ENCODE results near the gene ARHGEF28. TPM values are rescaled to one million over a fixed set of nuclear protein-coding genes. Genes with fewer than 3 reads are reported as not detected.

Gene ARHGEF28
- total and polyA plus RNA-seq, 2 donors (not counting 1 experiment from before 2014, with no cell fraction given), result not detected

DNA sequence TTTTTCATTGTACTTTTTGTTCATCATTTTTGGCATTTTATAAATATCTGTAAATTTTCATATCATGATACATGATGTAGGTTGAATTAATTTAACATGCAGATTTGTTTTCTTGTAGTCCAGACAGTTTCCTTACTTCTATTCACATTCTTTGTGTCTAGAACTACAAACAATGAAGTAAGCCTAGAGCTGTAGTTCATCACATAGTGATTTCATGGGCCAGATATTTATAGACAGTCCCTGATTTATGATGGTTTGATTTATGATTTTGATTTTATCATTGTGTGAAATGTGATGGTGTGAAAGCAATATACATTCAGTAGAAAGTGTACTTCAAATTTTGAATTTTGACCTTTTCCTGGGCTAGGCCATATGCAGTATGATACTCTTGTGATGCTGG, 139.0 kb downstream of the ARHGEF28 start:
- H3K4me1 ChIP-seq (ENCODE audit: control insufficient read depth in 2 of 2, insufficient read depth in 2 of 2, low read length in 2 of 2), result no peaks in the 10 kb centered on the region
- Mint-ChIP-seq H3K9me3 (ENCODE audit: insufficient read depth) (peaks cover 3% of the 10 kb centered on the region), H3K4me1 (no peaks in the 10 kb centered on the region), H3K27ac (no peak overlapping the region), H3K27me3 (no peaks in the 10 kb centered on the region), H3K4me3 (no peak overlapping the region)
- no peaks in the 10 kb centered on the region for H3K27me3 ChIP-seq (replicated peaks in 1 of 4; ENCODE audit: control extremely low read depth in 1 of 4, control insufficient read depth in 3 of 4, insufficient read depth in 4 of 4, low read length in 3 of 4)
- no peaks in the 10 kb centered on the region for H3K36me3 ChIP-seq (replicated peaks in 1 of 2; ENCODE audit: control extremely low read depth in 1 of 2, control insufficient read depth in 1 of 2, extremely low read depth in 1 of 2, insufficient read depth in 2 of 2, low read length in 1 of 2)
- ATAC-seq (ENCODE audit: low read depth) (no peak), DNase-seq (no peak)
- no peak overlapping the region for H3K4me2 ChIP-seq (replicated peaks; ENCODE audit: low read depth, low read length, poor library complexity, severe bottlenecking)
- ChIA-PET CTCF (no interaction called here), POLR2A (no interaction called here)
- no peak overlapping the region for H3K9ac ChIP-seq (ENCODE audit: low read length)
- no peaks in the 10 kb centered on the region for H3K79me2 ChIP-seq (ENCODE audit: control insufficient read depth, insufficient read depth, low read length)
- H3K4me3 ChIP-seq (ENCODE audit: control extremely low read depth in 1 of 5, extremely low read depth in 1 of 5, insufficient read depth in 1 of 5, low read depth in 2 of 5, low read length in 4 of 5), result no peak overlapping the region
- no peak overlapping the region for H2AFZ ChIP-seq (ENCODE audit: insufficient read depth, low read depth, low read length, poor library complexity, severe bottlenecking)
- TF ChIP-seq EZH2 (IDR thresholded peaks at IDR 0.05; ENCODE audit: borderline replicate concordance, insufficient read depth, low read depth, low read length, poor library complexity, severe bottlenecking), result no peak
- TF ChIP-seq CTCF (IDR thresholded peaks at IDR 0.05), result no peak
- intact Hi-C loops (cut with micrococcal nuclease), result no loop called here
- H3K9me3 ChIP-seq (ENCODE audit: control extremely low read depth in 1 of 3, control insufficient read depth in 2 of 3, insufficient read depth in 1 of 3, low read length in 2 of 3), result peaks cover 0 to 6% (median 0%) of the 10 kb centered on the region in 3 donors
- no peak overlapping the region for H3K27ac ChIP-seq (ENCODE audit: low read length in 2 of 2)
- no peaks in the 10 kb centered on the region for H4K20me1 ChIP-seq (ENCODE audit: control insufficient read depth, insufficient read depth, low read length, poor library complexity, severe bottlenecking)

DNA sequence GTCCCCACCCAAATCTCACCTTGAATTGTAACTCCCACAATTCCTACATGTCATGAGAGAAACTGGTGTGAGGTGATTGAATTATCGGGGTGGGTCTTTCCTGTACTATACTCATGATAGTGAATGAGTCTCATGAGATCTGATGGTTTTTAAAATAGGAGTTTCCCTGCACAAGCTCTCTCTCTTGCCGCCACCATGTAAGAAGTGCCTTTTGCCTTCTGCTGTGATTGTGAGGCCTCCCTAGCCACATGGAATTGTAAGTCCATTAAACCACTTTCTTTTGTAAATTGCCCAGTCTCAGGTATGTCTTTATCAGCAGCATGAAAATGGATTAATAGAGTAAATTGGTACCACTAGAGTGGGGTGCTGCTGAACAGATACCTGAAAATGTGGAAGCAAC, 140.9 kb downstream of the ARHGEF28 start:
- Mint-ChIP-seq H3K27me3 (no peaks in the 10 kb centered on the region), H3K4me3 (no peak overlapping the region), H3K9me3 (ENCODE audit: insufficient read depth) (peaks cover 3% of the 10 kb centered on the region), H3K4me1 (no peaks in the 10 kb centered on the region), H3K27ac (no peak overlapping the region)
- Histone ChIP-seq H3K9me3 (ENCODE audit: control extremely low read depth in 1 of 3, control insufficient read depth in 2 of 3, insufficient read depth in 1 of 3, low read length in 2 of 3) (peaks cover 0 to 6% (median 0%) of the 10 kb centered on the region in 3 donors), H3K4me1 (ENCODE audit: control insufficient read depth in 2 of 2, insufficient read depth in 2 of 2, low read length in 2 of 2) (no peaks in the 10 kb centered on the region), H4K20me1 (ENCODE audit: control insufficient read depth, insufficient read depth, low read length, poor library complexity, severe bottlenecking) (no peaks in the 10 kb centered on the region), H2AFZ (ENCODE audit: insufficient read depth, low read depth, low read length, poor library complexity, severe bottlenecking) (no peak overlapping the region), H3K79me2 (ENCODE audit: control insufficient read depth, insufficient read depth, low read length) (no peaks in the 10 kb centered on the region), H3K36me3 (replicated peaks in 1 of 2; ENCODE audit: control extremely low read depth in 1 of 2, control insufficient read depth in 1 of 2, extremely low read depth in 1 of 2, insufficient read depth in 2 of 2, low read length in 1 of 2) (no peaks in the 10 kb centered on the region), H3K27ac (ENCODE audit: low read length in 2 of 2) (no peak overlapping the region), H3K4me3 (ENCODE audit: control extremely low read depth in 1 of 5, extremely low read depth in 1 of 5, insufficient read depth in 1 of 5, low read depth in 2 of 5, low read length in 4 of 5) (no peak overlapping the region), H3K9ac (ENCODE audit: low read length) (no peak overlapping the region), H3K4me2 (replicated peaks; ENCODE audit: low read depth, low read length, poor library complexity, severe bottlenecking) (no peak overlapping the region), H3K27me3 (replicated peaks in 1 of 4; ENCODE audit: control extremely low read depth in 1 of 4, control insufficient read depth in 3 of 4, insufficient read depth in 4 of 4, low read length in 3 of 4) (no peaks in the 10 kb centered on the region)
- ChIA-PET POLR2A (no interaction called here), CTCF (no interaction called here)
- no peak for DNase-seq
- ATAC-seq (ENCODE audit: low read depth), result no peak
- no peak for TF ChIP-seq EZH2 (IDR thresholded peaks at IDR 0.05; ENCODE audit: borderline replicate concordance, insufficient read depth, low read depth, low read length, poor library complexity, severe bottlenecking)
- no peak for TF ChIP-seq CTCF (IDR thresholded peaks at IDR 0.05)
- intact Hi-C loops (cut with micrococcal nuclease), result no loop called here
- WGBS (ENCODE audit: insufficient coverage), result 100% methylated on average over 1 of the region's 2 CpGs

All from B cell (primary cell).